Astrocyte of the spinal cord (primary cell): Measurements from ENCODE around the gene PIGT.

Experiments
- DNase-seq: peaks from one replicate; pipeline ENCODE4 v3.0.0; 2011; ENCODE audit warnings: low read depth, low spot score
- H3K4me3 ChIP-seq: 2 replicates; pipeline ENCODE4 v1.5.1; 2011; ENCODE audit warnings: low read depth, mild to moderate bottlenecking, low read length, moderate library complexity
- CTCF ChIP-seq: IDR thresholded peaks from 2 replicates; pipeline ENCODE4 v1.5.1; 2012; ENCODE audit warnings: low read depth, mild to moderate bottlenecking, low read length, inconsistent platforms
- in situ Hi-C: cut with HindIII; loops from 2 replicates; pipeline ENCODE4 v1.10.0; 2017; ENCODE audit warnings: low sequenced_read_pairs

PIGT gene

GRCh38 chr20:45413479-45413878, 2.5 kb upstream of the PIGT start:
- in situ Hi-C loops = no loop called here
- H3K4me3 ChIP-seq = no peak overlapping the region
- TF ChIP-seq CTCF = no peak
- DNase-seq = no peak

- in situ Hi-C loops = no loop called here
- H3K4me3 ChIP-seq = peak overlapping the region; percentile 95
- no peak for DNase-seq
- no peak for TF ChIP-seq CTCF
Observed at GRCh38 chr20:45416917-45417316, 976 bp downstream of the PIGT start.

- in situ Hi-C loops = no loop called here
- DNase-seq = peak; percentile 97
- TF ChIP-seq CTCF = no peak
- no peak overlapping the region for H3K4me3 ChIP-seq
Observed at GRCh38 chr20:45419188-45420091, 3.5 kb downstream of the PIGT start.

- TF ChIP-seq CTCF = no peak
- in situ Hi-C loops = no loop called here
- H3K4me3 ChIP-seq = no peak overlapping the region
- no peak for DNase-seq
Observed at GRCh38 chr20:45420125-45420524, 4.2 kb downstream of the PIGT start.

GRCh38 chr20:45423700-45424099, 7.8 kb downstream of the PIGT start:
- in situ Hi-C loops = no loop called here
- H3K4me3 ChIP-seq = no peak overlapping the region
- DNase-seq = no peak
- no peak for TF ChIP-seq CTCF

- DNase-seq = no peak
- in situ Hi-C loops = no loop called here
- no peak overlapping the region for H3K4me3 ChIP-seq
- no peak for TF ChIP-seq CTCF
Observed at GRCh38 chr20:45425561-45425960, 9.6 kb downstream of the PIGT start.
